ENCODE results near the gene BRD3. TPM values are rescaled to one million over a fixed set of nuclear protein-coding genes. Genes with fewer than 3 reads are reported as not detected.

The BRD3 gene
- total RNA-seq, 1 donor from 2014 or later = 39.6 TPM

DNA sequence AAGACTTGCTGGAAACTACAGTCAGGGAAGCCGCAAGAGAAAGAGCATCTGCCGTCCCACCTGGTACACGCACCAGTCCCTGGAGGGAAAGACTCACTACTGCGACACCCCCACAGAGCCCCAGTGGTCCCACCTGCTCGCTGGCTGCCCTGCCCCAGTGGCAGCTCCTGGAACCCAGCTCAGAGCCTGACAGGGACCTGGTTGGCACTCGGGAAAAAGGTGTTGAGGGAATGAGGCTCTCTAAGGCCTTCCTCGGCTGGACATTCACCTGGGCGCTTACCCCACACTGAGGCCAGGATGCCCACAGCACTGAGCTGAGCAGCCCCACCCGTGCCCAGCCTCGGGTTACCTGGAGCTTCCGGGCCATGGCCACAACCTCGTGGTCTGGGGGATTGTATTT lies 22.9 kb downstream of the BRD3 start:
- H3K36me3 ChIP-seq (ENCODE audit: insufficient read depth, low read length) = peaks cover 8% of the 10 kb centered on the region
- DNase-seq (ENCODE audit: low read depth) (no peak), FAIRE-seq (no peak)
- H3K9me3 ChIP-seq (ENCODE audit: insufficient read depth, low read depth, low read length) = no peaks in the 10 kb centered on the region
- no peak overlapping the region for H3K4me3 ChIP-seq (ENCODE audit: insufficient read depth, low read depth, low read length)
- no peak overlapping the region for H3K4me2 ChIP-seq (ENCODE audit: low read length)
- Mint-ChIP-seq H3K27me3 (ENCODE audit: low read depth, unreplicated experiment) (no peaks in the 10 kb centered on the region), H3K27ac (ENCODE audit: unreplicated experiment) (no peak overlapping the region), H3K4me3 (ENCODE audit: unreplicated experiment) (no peak overlapping the region), H3K36me3 (ENCODE audit: low read depth, unreplicated experiment) (peaks cover 10% of the 10 kb centered on the region), H3K4me1 (ENCODE audit: low read depth, unreplicated experiment) (no peaks in the 10 kb centered on the region), H3K9me3 (ENCODE audit: unreplicated experiment) (no peaks in the 10 kb centered on the region)
- TF ChIP-seq, protein P1, sequence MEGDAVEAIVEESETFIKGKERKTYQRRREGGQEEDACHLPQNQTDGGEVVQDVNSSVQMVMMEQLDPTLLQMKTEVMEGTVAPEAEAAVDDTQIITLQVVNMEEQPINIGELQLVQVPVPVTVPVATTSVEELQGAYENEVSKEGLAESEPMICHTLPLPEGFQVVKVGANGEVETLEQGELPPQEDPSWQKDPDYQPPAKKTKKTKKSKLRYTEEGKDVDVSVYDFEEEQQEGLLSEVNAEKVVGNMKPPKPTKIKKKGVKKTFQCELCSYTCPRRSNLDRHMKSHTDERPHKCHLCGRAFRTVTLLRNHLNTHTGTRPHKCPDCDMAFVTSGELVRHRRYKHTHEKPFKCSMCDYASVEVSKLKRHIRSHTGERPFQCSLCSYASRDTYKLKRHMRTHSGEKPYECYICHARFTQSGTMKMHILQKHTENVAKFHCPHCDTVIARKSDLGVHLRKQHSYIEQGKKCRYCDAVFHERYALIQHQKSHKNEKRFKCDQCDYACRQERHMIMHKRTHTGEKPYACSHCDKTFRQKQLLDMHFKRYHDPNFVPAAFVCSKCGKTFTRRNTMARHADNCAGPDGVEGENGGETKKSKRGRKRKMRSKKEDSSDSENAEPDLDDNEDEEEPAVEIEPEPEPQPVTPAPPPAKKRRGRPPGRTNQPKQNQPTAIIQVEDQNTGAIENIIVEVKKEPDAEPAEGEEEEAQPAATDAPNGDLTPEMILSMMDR (IDR thresholded peaks at IDR 0.05; ENCODE audit: insufficient read depth, low read depth, low read length) = no peak
- TF ChIP-seq EZH2 (IDR thresholded peaks at IDR 0.05; ENCODE audit: insufficient read depth, low read length) = no peak
- H2AFZ ChIP-seq (ENCODE audit: low read depth, low read length) = no peak overlapping the region
- no peaks in the 10 kb centered on the region for H3K27me3 ChIP-seq (ENCODE audit: insufficient read depth, low read length)
- H3K4me1 ChIP-seq (ENCODE audit: insufficient read depth, low read length) = no peaks in the 10 kb centered on the region
- no peaks in the 10 kb centered on the region for H3K79me2 ChIP-seq (ENCODE audit: insufficient read depth, low read length)
- H3K27ac ChIP-seq (ENCODE audit: low read depth, low read length) = no peak overlapping the region
- H3K9ac ChIP-seq (ENCODE audit: low read length) = no peak overlapping the region
- peaks cover 41% of the 10 kb centered on the region for H4K20me1 ChIP-seq (ENCODE audit: insufficient read depth, low read length)

DNA sequence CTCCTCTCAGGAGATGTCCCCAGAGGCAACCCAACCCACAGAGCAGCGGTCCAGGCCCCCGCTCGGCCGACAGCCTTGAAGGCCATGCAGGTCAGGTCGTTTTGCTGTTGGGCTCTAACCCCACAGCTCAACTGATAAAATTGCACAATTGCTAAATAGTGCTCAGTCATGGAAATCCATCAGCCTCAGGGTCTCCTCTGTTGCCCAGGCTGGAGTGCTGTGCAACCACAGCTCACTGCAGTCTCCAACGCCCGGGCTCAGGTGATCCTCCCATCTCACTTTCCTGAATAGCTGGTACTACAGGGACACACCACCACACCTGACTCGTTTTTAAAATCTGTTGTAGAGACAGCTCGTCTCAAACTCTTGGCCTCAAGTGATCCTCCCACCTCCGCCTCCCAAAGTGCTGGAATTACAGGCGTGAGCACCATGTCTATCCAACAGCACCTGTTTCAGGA lies 24.3 kb downstream of the BRD3 start:
- no peak overlapping the region for H3K27ac Mint-ChIP-seq (ENCODE audit: unreplicated experiment)
- peaks cover 20% of the 10 kb centered on the region for H3K36me3 Mint-ChIP-seq (ENCODE audit: low read depth, unreplicated experiment)
- no peak for FAIRE-seq
- no peaks in the 10 kb centered on the region for H3K79me2 ChIP-seq (ENCODE audit: insufficient read depth, low read length)
- H3K27ac ChIP-seq (ENCODE audit: low read depth, low read length) = no peak overlapping the region
- no peaks in the 10 kb centered on the region for H3K9me3 ChIP-seq (ENCODE audit: insufficient read depth, low read depth, low read length)
- H3K4me1 ChIP-seq (ENCODE audit: insufficient read depth, low read length) = no peaks in the 10 kb centered on the region
- TF ChIP-seq, protein P1 (IDR thresholded peaks at IDR 0.05; ENCODE audit: insufficient read depth, low read depth, low read length) = no peak
- no peak for TF ChIP-seq EZH2 (IDR thresholded peaks at IDR 0.05; ENCODE audit: insufficient read depth, low read length)
- no peaks in the 10 kb centered on the region for H3K4me1 Mint-ChIP-seq (ENCODE audit: low read depth, unreplicated experiment)
- no peaks in the 10 kb centered on the region for H3K27me3 ChIP-seq (ENCODE audit: insufficient read depth, low read length)
- no peak overlapping the region for H3K9ac ChIP-seq (ENCODE audit: low read length)
- H3K36me3 ChIP-seq (ENCODE audit: insufficient read depth, low read length) = peaks cover 6% of the 10 kb centered on the region
- peaks cover 31% of the 10 kb centered on the region for H4K20me1 ChIP-seq (ENCODE audit: insufficient read depth, low read length)
- H3K27me3 Mint-ChIP-seq (ENCODE audit: low read depth, unreplicated experiment) = no peaks in the 10 kb centered on the region
- no peak for DNase-seq (ENCODE audit: low read depth)
- H2AFZ ChIP-seq (ENCODE audit: low read depth, low read length) = no peak overlapping the region
- H3K4me3 ChIP-seq (ENCODE audit: insufficient read depth, low read depth, low read length) = no peak overlapping the region
- no peaks in the 10 kb centered on the region for H3K9me3 Mint-ChIP-seq (ENCODE audit: unreplicated experiment)
- H3K4me2 ChIP-seq (ENCODE audit: low read length) = no peak overlapping the region
- no peak overlapping the region for H3K4me3 Mint-ChIP-seq (ENCODE audit: unreplicated experiment)

DNA sequence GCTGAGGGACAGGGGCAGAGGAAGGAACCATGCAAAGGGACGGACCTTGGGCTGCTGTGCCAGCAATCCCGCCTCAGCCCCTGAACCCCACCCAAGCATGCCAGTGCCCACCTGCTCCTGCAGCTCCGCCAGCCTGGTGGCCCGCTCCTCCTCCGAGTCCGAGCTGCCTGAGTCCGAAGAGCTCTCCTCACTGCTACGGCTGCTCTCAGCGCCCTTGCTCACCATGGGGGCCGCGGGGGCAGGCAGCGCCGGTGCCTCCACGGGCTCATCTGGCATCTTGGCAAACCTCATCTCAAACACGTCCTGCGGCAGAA lies 26.2 kb downstream of the BRD3 start:
- Histone ChIP-seq H3K9me3 (ENCODE audit: insufficient read depth, low read depth, low read length) (no peaks in the 10 kb centered on the region), H2AFZ (ENCODE audit: low read depth, low read length) (no peak overlapping the region), H3K79me2 (ENCODE audit: insufficient read depth, low read length) (no peaks in the 10 kb centered on the region), H3K36me3 (ENCODE audit: insufficient read depth, low read length) (peaks cover 6% of the 10 kb centered on the region), H3K4me2 (ENCODE audit: low read length) (no peak overlapping the region), H3K27ac (ENCODE audit: low read depth, low read length) (no peak overlapping the region), H3K9ac (ENCODE audit: low read length) (no peak overlapping the region), H3K4me1 (ENCODE audit: insufficient read depth, low read length) (no peaks in the 10 kb centered on the region), H4K20me1 (ENCODE audit: insufficient read depth, low read length) (peaks cover 27% of the 10 kb centered on the region), H3K27me3 (ENCODE audit: insufficient read depth, low read length) (no peaks in the 10 kb centered on the region), H3K4me3 (ENCODE audit: insufficient read depth, low read depth, low read length) (no peak overlapping the region)
- DNase-seq (ENCODE audit: low read depth) (no peak), FAIRE-seq (no peak)
- no peak overlapping the region for H3K4me3 Mint-ChIP-seq (ENCODE audit: unreplicated experiment)
- no peaks in the 10 kb centered on the region for H3K4me1 Mint-ChIP-seq (ENCODE audit: low read depth, unreplicated experiment)
- H3K9me3 Mint-ChIP-seq (ENCODE audit: unreplicated experiment) = no peaks in the 10 kb centered on the region
- H3K27me3 Mint-ChIP-seq (ENCODE audit: low read depth, unreplicated experiment) = no peaks in the 10 kb centered on the region
- no peak overlapping the region for H3K27ac Mint-ChIP-seq (ENCODE audit: unreplicated experiment)
- H3K36me3 Mint-ChIP-seq (ENCODE audit: low read depth, unreplicated experiment) = peaks cover 24% of the 10 kb centered on the region
- TF ChIP-seq EZH2 (IDR thresholded peaks at IDR 0.05; ENCODE audit: insufficient read depth, low read length) = no peak

All from astrocyte (in vitro differentiated cells and primary cell).